Common myeloid progenitor, CD34-positive (primary cell): ENCODE results near the gene CASKIN1.
"Not testable (repeated sequence)": the region's sequence is repeated elsewhere in the genome, so short reads cannot be mapped to it uniquely, and the experiment has no call there.

ENCODE experiments used
- CTCF ChIA-PET: fragments of 350-600 bp; sonication (Branson Sonifier 250); formaldehyde crosslinking; loops from one replicate; lab custom pipeline; 2021; ENCODE audit warnings: antibody characterized with exemption; lab: Charles Lee
- POLR2A ChIA-PET: fragments of 350-600 bp; sonication (Branson Sonifier 250); formaldehyde crosslinking; loops from one replicate; lab custom pipeline; 2021; ENCODE audit warnings: antibody characterized with exemption; lab: Charles Lee
- DNase-seq, 3 donors: peaks; one replicate each; pipeline versions ENCODE4 v3.0.0 to v3.0.0-alpha.2; 2013
- H3K27ac ChIP-seq, 2 experiments: 1 replicate in 1 of 2; 2 replicates in 1 of 2; pipeline ENCODE4 v1.7.0; 2013; ENCODE audit warnings: inconsistent platforms in 2 of 2, low read length in 2 of 2, mild to moderate bottlenecking in 2 of 2, low read depth in 1 of 2, moderate library complexity in 1 of 2; ENCODE audit not compliant: severe bottlenecking in 2 of 2, insufficient read depth in 1 of 2, poor library complexity in 1 of 2
- H3K27me3 ChIP-seq, 5 experiments: replicated peaks in 2 of 5; 1 replicate in 3 of 5; 2 replicates in 2 of 5; pipeline versions ENCODE4 v1.6.1 to v1.7.0; 2013; ENCODE audit warnings: low read length in 4 of 5, mild to moderate bottlenecking in 2 of 5, moderate library complexity in 2 of 5, inconsistent platforms in 1 of 5; ENCODE audit not compliant: insufficient read depth in 5 of 5, control insufficient read depth in 4 of 5
- H3K36me3 ChIP-seq, 4 experiments: 1 replicate in 2 of 4; 2 replicates in 2 of 4; pipeline versions ENCODE4 v1.6.1 to v1.7.0; 2013; ENCODE audit warnings: low read length in 3 of 4, control low read depth in 1 of 4, mild to moderate bottlenecking in 1 of 4; ENCODE audit not compliant: control insufficient read depth in 4 of 4, insufficient read depth in 4 of 4
- H3K4me1 ChIP-seq, 4 experiments: 1 replicate in 3 of 4; 2 replicates in 1 of 4; pipeline versions ENCODE4 v1.6.1 to v1.7.1; 2013; ENCODE audit warnings: low read length in 3 of 4, mild to moderate bottlenecking in 3 of 4, control low read depth in 1 of 4, inconsistent platforms in 1 of 4, moderate library complexity in 1 of 4; ENCODE audit not compliant: control insufficient read depth in 4 of 4, insufficient read depth in 4 of 4; ENCODE audit errors: control extremely low read depth in 1 of 4
- H3K4me3 ChIP-seq, 7 experiments: 1 replicate in 4 of 7; 2 replicates in 3 of 7; pipeline versions ENCODE4 v1.5.1 to v1.7.0; 2013; ENCODE audit warnings: mild to moderate bottlenecking in 7 of 7, low read length in 6 of 7, moderate library complexity in 6 of 7, inconsistent platforms in 2 of 7, low read depth in 2 of 7, control low read depth in 1 of 7; ENCODE audit not compliant: insufficient read depth in 4 of 7, control insufficient read depth in 1 of 7; ENCODE audit errors: extremely low read depth in 1 of 7
- H3K9me3 ChIP-seq, 5 experiments: 1 replicate in 4 of 5; 2 replicates in 1 of 5; pipeline versions ENCODE4 v1.6.1 to v1.7.1; 2013; ENCODE audit warnings: low read length in 4 of 5, mild to moderate bottlenecking in 2 of 5, inconsistent platforms in 1 of 5, low read depth in 1 of 5, moderate library complexity in 1 of 5; ENCODE audit not compliant: control insufficient read depth in 4 of 5, insufficient read depth in 2 of 5; ENCODE audit errors: control extremely low read depth in 1 of 5
- WGBS: methylation state at CpG from one replicate; pipeline ENCODE4 v1.1.5; 2013; ENCODE audit not compliant: insufficient coverage; 5-methylcytosine and 5-hydroxymethylcytosine counted together

The CASKIN1 gene

DNA sequence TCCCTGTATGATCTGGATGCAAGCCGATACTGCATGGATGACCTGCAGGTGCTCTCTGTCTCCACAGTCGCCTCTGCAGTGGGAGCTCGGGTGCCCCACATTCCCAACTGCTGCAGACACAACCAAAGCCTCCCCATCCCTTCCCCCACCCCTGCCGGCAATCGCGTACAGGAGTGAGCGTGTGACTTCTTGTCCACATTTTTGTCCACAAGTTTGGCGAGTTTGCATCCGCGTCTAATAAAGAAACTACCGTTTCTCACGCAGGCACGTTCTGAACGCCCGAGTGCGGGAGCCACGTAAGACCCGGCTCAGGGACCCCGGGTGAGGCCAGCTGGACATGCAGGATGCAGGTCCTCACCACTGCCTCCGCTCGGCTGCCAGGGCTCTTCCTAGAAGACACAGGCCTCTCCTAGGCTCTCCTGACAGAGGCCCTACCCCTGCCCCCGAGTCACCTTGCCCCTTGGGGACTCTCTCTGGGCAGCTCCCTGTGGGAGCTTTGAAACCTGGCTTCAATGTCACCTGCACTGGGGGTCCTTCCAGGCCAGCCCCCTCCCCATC lies 66.4 kb downstream of the CASKIN1 start:
- H3K4me3 ChIP-seq, H3K27me3 ChIP-seq, DNase-seq, CTCF ChIA-PET, H3K27ac ChIP-seq, POLR2A ChIA-PET, H3K36me3 ChIP-seq, H3K9me3 ChIP-seq: not testable (repeated sequence)
- peaks cover 0 to 33% (median 26%) of the 10 kb centered on the region in 4 experiments for H3K4me1 ChIP-seq
- 94% methylated on average over 12 of the region's 22 CpGs for WGBS

DNA sequence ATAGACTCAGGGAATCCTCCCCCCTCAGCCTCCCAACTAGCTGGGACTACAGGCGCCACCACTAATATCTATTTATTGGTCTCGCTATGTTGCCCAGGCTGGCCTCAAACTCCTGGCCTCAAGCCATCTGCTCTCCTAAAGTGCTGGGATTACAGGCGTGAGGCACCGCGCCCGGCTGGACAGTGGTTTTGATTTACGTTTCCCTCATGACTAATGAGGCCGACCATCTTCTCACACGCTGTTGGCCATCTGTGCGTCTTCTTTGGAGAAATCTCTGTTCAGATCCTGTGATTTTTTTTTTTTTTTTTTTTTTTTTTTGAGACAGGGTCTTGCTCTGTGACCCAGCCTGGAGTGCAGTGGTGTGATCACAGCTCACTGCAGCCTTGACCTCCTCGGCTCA lies 67.2 kb downstream of the CASKIN1 start:
- CTCF ChIA-PET, H3K36me3 ChIP-seq, POLR2A ChIA-PET, H3K9me3 ChIP-seq, DNase-seq, H3K4me3 ChIP-seq, H3K27me3 ChIP-seq, H3K27ac ChIP-seq: not testable (repeated sequence)
- peaks cover 0 to 41% (median 33%) of the 10 kb centered on the region in 4 experiments for H3K4me1 ChIP-seq
- WGBS = no CpG with 5 or more reads among the region's 11 CpGs

DNA sequence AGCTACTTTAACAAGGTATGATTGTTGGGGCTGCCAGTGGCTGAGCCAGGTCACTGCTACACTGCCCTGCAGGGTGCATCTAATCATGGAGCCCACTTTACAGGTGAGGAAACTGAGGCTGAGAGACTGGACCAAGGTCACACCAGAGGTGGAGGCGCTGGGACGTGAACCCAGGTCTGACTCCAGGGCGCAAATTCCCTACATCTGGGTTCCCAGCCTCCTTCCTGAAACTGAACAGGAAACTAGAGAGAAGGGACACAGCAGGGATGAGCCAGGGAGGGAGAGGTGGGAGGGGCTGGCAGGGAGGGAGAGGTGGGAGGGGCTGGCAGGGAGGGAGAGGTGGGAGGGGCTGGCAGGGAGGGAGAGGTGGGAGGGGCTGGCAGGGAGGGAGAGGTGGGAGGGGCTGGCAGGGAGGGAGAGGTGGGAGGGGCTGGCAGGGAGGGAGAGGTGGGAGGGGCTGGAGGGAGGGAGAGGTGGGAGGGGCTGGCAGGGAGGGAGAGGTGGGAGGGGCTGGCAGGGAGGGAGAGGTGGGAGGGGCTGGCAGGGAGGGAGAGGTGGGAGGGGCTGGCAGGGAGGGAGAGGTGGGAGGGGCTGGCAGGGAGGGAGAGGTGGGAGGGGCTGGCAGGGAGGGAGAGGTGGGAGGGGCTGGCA lies 68.7 kb downstream of the CASKIN1 start:
- H3K9me3 ChIP-seq, CTCF ChIA-PET, H3K4me3 ChIP-seq, DNase-seq, H3K36me3 ChIP-seq, POLR2A ChIA-PET, H3K27ac ChIP-seq, H3K27me3 ChIP-seq: not testable (repeated sequence)
- no CpG with 5 or more reads among the region's 3 CpGs for WGBS
- peaks cover 0 to 50% (median 38%) of the 10 kb centered on the region in 4 experiments for H3K4me1 ChIP-seq
